Measurements from ENCODE around the gene ABHD8.

GRCh38 chr19:17336872-17337674 lies 33.8 kb upstream of the ABHD8 start, which contains the start of gene GTPBP3:
- TF ChIP-seq CTCF (conservative IDR thresholded peaks at IDR 0.05; ENCODE audit: low read length), result no peak
- TF ChIP-seq EZH2phosphoT487 (IDR thresholded peaks at IDR 0.05; ENCODE audit: borderline replicate concordance), result no peak

Measured in Loucy (cell line).